ENCODE measurements around the gene ST7. TPM values are rescaled to one million over a fixed set of nuclear protein-coding genes. Genes with fewer than 3 reads are reported as not detected.

Gene ST7
- polyA plus RNA-seq, 3 donors from 2014 or later: 11.3 to 14.7 (median 14.2) TPM

DNA sequence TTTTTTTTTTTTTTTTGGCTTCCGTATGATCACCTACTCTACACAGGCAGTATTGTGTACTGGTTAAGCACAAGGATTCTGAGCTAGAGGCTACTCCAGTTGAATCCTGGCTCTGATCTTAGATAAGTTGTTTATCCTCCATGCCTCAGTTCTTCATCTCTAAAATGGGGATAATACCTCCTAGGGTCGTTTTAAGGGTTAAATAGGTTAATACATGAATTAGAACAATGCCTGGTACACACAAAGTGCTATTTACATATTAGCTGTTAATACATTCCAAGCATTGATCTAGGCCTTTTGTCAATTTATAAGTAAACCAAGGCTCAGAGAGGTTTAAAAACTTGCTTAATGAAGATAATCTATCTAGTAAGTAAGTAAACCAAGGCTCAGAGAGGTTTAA lies 59.0 kb downstream of the ST7 start:
- no peaks in the 10 kb centered on the region for H3K9me3 Mint-ChIP-seq
- H3K4me3 Mint-ChIP-seq: no peak overlapping the region
- peaks cover 0 to 8% (median 3%) of the 10 kb centered on the region in 3 donors for H3K27me3 Mint-ChIP-seq (ENCODE audit: low read depth in 3 of 3)
- H3K4me1 Mint-ChIP-seq: peaks cover 44 to 79% of the 10 kb centered on the region in 2 donors
- no peak overlapping the region for H3K27ac Mint-ChIP-seq
- H3K36me3 Mint-ChIP-seq: no peaks in the 10 kb centered on the region
- DNase-seq: no peak

DNA sequence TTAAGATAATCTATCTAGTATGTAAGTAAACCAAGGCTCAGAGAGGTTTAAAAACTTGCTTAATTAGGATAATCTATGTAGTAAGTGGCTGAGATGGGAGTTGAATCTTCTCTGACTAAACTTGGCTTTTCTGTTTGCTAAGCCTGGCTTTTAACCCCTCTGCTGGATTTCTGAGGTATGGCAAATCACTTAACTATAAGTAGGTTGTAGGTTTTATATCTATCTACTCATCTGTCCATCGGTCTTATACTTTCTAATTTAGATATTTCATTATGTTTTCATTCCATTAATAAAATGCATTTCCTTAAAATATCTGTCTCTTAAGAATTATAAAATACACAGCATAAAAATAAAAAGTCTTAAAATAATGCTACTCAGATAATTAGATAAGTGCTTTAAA lies 59.4 kb downstream of the ST7 start:
- Mint-ChIP-seq H3K27me3 (ENCODE audit: low read depth in 3 of 3) (peaks cover 0 to 8% (median 3%) of the 10 kb centered on the region in 3 donors), H3K9me3 (no peaks in the 10 kb centered on the region), H3K27ac (no peak overlapping the region), H3K4me1 (peaks cover 47 to 79% of the 10 kb centered on the region in 2 donors), H3K36me3 (no peaks in the 10 kb centered on the region), H3K4me3 (no peak overlapping the region)
- DNase-seq: no peak

DNA sequence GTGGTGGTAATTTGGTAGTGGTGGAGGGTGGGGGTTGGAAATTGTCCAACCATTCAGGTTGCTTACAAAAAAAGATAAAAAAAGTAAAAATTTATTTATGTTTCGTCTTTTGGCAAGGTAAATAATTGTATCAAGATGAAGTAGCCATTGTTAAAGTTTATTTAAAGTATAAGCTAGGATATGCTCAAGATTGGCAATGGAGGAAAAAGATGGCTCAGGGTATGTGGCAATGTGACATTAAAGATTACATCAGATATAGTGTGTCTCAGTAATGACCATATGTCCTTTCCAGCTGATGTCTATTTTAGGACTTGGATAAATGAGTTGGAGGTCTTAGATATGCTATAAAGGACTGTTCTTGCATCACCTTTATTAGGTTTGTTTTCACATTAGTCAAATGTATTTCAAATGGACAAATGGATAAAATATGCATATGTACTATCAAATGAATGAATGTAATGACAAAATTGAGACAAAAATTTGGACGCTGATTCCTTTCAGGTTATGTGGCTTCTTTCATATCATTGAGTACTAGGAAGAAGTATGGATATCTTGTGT lies 60.9 kb downstream of the ST7 start:
- Mint-ChIP-seq H3K9me3 (no peaks in the 10 kb centered on the region), H3K4me3 (no peak overlapping the region), H3K4me1 (peaks cover 38 to 70% of the 10 kb centered on the region in 2 donors), H3K36me3 (no peaks in the 10 kb centered on the region), H3K27me3 (ENCODE audit: low read depth in 3 of 3) (peaks cover 0 to 2% (median under 1%) of the 10 kb centered on the region in 3 donors), H3K27ac (no peak overlapping the region)
- DNase-seq: no peak

DNA sequence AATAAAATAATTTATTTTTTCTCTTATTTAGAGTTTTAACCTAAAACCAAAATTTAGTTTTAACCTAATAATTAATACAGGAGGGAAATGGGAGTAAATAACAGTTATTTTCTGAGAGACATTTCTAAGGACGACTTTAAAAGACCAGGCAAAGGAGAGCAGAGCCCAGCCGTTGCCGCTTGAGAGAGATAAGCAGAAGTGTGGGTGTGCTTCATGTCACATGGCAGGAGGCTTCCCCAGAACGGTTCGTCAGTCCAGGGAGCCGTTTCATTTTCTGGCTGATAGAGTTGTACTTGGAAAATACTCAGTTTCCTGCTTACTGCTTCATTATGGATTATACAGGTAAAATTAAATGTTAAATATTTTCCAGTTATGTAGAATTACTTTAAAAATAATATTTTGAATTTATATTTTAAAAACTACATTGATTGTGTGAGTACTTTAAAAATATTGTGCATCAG lies 61.4 kb downstream of the ST7 start:
- no peak for DNase-seq
- no peak overlapping the region for H3K27ac Mint-ChIP-seq
- no peaks in the 10 kb centered on the region for H3K27me3 Mint-ChIP-seq (ENCODE audit: low read depth in 3 of 3)
- H3K36me3 Mint-ChIP-seq: no peaks in the 10 kb centered on the region
- no peak overlapping the region for H3K4me3 Mint-ChIP-seq
- H3K9me3 Mint-ChIP-seq: no peaks in the 10 kb centered on the region
- H3K4me1 Mint-ChIP-seq: peaks cover 33 to 65% of the 10 kb centered on the region in 2 donors

DNA sequence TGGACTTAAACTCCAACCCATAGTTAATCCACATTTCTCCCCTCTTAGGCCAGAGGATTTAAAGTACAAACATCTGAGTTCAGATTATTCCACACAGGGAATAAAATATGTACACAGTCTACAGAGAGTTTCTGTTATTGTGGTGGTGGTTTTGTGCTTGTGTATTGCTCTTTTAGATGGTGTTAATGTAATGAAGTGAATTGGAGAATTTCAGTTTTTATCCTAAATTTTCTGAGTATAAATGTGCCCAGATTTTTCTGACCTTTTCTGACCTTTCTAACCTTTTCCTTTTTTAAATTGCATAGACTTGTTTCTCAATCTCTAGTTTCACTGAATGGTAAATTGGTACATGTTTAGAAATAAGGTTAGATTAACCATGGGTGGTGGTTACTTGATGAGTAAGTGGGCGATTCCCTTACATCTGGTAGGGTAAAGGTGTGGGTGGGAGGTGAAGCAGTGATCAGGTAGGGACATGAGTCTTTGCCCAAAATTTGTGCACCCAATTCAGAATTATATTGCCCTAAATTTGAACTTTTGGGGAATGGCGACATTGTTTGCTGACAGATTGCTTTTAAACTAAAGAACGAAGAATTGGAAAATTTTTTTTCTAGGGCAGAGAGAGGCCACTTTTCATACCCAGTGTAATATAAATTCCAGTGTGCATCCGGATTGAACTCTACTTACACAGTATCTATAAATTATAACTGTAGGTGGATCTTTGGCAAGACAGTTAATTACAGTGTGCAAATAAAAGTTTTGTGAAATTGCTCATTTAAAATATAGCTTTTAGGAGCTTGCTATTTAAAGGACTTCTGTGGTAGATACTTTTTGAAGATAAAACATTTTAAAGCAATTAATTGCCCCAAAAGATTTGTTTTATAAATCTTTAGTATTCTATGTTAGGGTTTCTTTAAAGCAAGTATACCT lies 62.2 kb downstream of the ST7 start:
- no peaks in the 10 kb centered on the region for H3K27me3 Mint-ChIP-seq (ENCODE audit: low read depth in 3 of 3)
- H3K27ac Mint-ChIP-seq: no peak overlapping the region
- peaks cover 24 to 57% of the 10 kb centered on the region in 2 donors for H3K4me1 Mint-ChIP-seq
- H3K9me3 Mint-ChIP-seq: no peaks in the 10 kb centered on the region
- H3K36me3 Mint-ChIP-seq: no peaks in the 10 kb centered on the region
- DNase-seq: no peak
- no peak overlapping the region for H3K4me3 Mint-ChIP-seq

DNA sequence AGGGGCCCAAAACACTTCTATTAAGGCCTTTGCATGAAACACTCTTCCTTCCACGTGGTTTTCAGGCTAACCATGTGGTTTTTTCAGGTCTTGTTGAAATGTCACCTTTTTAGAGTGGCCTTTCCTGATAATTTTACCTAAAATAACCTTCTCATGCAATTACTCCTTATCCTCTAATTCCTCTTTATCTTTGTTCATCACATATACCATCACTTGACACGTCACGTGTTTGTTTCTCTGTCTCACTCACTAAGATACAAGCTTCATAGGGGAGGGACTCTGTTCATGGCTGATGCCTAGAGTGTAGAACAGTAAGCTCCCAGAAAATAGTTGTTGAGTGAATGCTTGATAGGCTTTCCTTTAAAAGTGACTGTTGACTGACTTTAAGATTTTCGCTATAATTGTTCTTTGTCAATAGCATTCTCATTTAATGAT lies 63.7 kb downstream of the ST7 start:
- H3K4me3 Mint-ChIP-seq: peak overlapping the region in 2 of 5 donors; percentile 29 to 54
- peaks cover 16 to 43% of the 10 kb centered on the region in 2 donors for H3K4me1 Mint-ChIP-seq
- H3K27me3 Mint-ChIP-seq (ENCODE audit: low read depth in 3 of 3): no peaks in the 10 kb centered on the region
- H3K9me3 Mint-ChIP-seq: no peaks in the 10 kb centered on the region
- H3K36me3 Mint-ChIP-seq: no peaks in the 10 kb centered on the region
- DNase-seq: no peak
- H3K27ac Mint-ChIP-seq: peak overlapping the region in 2 of 6 donors; percentile 21 to 55

DNA sequence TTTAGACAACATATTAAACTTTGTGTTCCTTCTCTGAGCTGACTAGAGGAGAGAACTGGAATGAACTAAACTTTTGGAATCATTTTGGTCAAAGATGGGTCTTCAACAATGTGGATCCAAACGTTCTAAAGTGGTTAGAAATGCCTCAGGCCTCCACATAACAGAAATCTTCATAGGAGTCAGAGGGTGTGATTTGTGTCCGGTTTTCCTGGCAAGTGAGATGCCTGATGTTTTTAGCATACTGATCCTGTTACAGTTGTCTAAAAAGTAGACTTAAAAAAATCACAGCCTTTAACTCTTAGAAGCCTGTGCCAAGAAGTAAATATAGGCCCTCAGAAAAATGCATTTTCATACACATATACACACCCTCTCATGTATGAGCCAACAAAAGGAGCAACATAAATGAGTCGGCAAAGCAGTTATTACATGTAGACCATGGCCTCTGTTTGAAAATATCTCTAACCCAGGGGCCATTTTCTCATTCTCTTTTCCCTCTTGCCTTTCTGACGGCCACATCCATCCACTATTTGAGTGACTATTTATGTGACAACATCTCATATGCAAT lies 64.5 kb downstream of the ST7 start:
- Mint-ChIP-seq H3K4me3 (no peak overlapping the region), H3K9me3 (no peaks in the 10 kb centered on the region), H3K27ac (peak overlapping the region in 1 of 6 donors; percentile 20), H3K36me3 (no peaks in the 10 kb centered on the region), H3K4me1 (peaks cover 16 to 43% of the 10 kb centered on the region in 2 donors), H3K27me3 (ENCODE audit: low read depth in 3 of 3) (no peaks in the 10 kb centered on the region)
- no peak for DNase-seq

DNA sequence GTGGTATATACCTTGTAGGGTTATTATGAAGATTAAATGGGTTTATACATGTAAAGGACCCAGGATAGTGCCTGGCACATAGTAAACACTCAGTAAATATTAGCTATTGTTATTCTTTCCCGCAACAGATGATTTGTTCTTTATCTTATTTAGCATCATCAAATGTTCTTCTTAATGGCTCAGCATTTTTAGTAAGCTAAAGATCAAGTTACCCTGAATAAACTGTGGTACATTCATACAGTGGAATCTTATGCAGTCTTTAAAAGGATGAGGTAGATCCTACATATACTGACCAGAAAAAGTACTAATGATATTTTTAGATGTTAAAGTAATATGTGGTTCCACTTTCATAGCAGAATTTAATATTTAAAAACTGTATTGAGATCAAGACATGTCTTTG lies 65.4 kb downstream of the ST7 start:
- no peaks in the 10 kb centered on the region for H3K36me3 Mint-ChIP-seq
- no peaks in the 10 kb centered on the region for H3K27me3 Mint-ChIP-seq (ENCODE audit: low read depth in 3 of 3)
- H3K4me1 Mint-ChIP-seq: peaks cover 21 to 50% of the 10 kb centered on the region in 2 donors
- no peaks in the 10 kb centered on the region for H3K9me3 Mint-ChIP-seq
- H3K4me3 Mint-ChIP-seq: no peak overlapping the region
- H3K27ac Mint-ChIP-seq: no peak overlapping the region
- no peak for DNase-seq

DNA sequence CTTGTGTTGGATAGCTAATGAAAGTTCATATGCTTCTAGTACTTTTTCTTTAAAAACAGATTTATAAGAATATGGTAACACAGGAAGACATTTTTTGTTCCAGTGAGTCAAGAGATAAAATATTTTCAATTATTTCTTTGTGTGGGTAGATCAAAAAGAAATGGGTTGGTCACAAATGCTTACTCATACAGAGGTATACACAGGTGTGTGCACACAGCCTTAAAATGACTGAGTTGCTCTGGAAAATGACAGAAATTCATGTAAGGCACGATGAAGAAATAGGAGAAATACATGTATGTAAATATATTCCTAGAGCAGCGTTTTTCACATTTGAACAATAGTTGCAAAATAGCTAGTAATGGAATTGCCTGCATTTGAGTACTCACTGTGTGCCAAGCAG lies 66.0 kb downstream of the ST7 start:
- H3K9me3 Mint-ChIP-seq: no peaks in the 10 kb centered on the region
- H3K4me1 Mint-ChIP-seq: peaks cover 21 to 47% of the 10 kb centered on the region in 2 donors

DNA sequence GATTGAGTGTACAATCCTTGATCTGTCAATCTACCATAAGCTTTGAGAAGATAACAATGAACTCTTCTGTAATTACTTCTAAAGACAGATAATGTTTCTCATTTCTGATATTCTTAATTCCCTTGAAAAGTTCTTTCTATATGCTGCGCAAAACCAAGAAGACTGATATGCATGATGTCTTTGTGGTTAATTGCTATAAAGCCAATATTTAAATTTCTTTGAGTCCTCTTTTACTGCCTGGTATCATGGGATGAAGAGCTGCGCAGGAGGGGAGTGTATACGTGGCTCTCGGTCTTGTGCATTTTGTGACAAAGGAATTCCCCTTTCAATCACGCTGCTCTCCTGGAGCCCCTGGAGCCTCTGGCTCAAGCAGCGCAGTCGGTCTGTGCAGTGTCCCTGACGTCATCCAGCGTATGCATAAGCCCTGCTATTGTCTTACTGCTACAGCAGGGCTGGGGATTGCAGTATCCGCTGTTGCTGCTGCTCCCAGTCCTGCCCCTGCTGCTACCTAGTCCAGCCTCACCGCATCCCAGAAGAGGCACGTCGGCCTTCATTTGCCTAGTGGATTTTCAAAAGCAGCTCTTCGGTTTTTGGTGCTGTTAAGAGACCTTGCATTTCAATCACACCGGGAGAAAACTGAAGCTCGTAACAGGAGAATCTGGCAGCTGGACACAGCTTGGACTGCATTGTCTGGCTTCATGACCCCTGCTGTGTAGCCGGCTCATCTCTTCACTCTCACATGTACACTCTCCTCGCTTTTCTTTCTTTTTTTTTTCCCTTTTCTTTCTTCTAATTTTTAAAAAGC lies 66.7 kb downstream of the ST7 start:
- Mint-ChIP-seq H3K36me3 (no peaks in the 10 kb centered on the region), H3K9me3 (no peaks in the 10 kb centered on the region), H3K27ac (no peak overlapping the region), H3K4me1 (peaks cover 21 to 40% of the 10 kb centered on the region in 2 donors), H3K27me3 (ENCODE audit: low read depth in 3 of 3) (no peaks in the 10 kb centered on the region), H3K4me3 (no peak overlapping the region)
- no peak for DNase-seq

More for the DNA sequence above, 66.0 kb downstream of the ST7 start:
- H3K4me3 Mint-ChIP-seq: no peak overlapping the region
- no peaks in the 10 kb centered on the region for H3K27me3 Mint-ChIP-seq (ENCODE audit: low read depth in 3 of 3)
- no peak for DNase-seq
- no peak overlapping the region for H3K27ac Mint-ChIP-seq
- no peaks in the 10 kb centered on the region for H3K36me3 Mint-ChIP-seq

DNA sequence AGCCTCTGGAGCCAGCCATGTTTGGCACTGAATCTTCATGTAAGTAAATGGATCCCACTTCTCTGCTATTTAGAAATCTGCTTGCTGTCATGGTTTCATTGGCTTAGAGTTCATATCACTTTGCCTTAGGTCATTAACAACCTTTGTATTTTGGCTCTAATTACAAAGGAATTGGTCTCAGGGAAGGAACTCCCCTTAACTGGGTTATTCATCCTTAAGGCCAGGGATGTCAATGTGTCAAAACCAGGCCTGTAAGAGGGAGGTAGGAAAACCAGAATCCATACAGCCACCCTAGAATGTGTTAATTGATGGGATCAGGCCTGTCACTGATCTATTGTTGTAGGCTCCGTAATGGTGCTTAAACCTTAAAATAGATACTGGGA lies 67.3 kb downstream of the ST7 start:
- no peak overlapping the region for H3K27ac Mint-ChIP-seq
- no peak overlapping the region for H3K4me3 Mint-ChIP-seq
- H3K4me1 Mint-ChIP-seq: peaks cover 17 to 34% of the 10 kb centered on the region in 2 donors
- H3K9me3 Mint-ChIP-seq: no peaks in the 10 kb centered on the region
- DNase-seq: no peak
- no peaks in the 10 kb centered on the region for H3K36me3 Mint-ChIP-seq
- no peaks in the 10 kb centered on the region for H3K27me3 Mint-ChIP-seq (ENCODE audit: low read depth in 3 of 3)

DNA sequence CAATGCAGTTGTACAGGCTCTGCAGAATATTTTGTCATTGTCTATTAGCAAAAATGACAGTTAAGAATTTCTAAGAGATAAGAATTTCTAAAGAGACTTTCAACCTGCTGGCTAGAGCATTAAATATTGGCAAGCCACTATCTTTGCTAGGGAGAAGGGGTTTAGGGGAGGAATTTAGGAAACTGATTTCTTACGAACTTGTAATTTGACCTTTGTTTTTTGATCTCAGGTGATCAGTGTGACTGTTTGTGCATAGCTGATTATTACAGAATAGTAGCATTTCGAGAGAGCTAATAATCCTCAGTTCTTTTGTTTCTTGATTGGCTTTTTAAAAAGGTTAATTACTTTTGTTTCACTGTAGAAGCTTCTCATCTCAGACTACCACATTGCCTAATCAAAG lies 68.1 kb downstream of the ST7 start:
- Mint-ChIP-seq H3K4me3 (no peak overlapping the region), H3K36me3 (no peaks in the 10 kb centered on the region), H3K4me1 (peaks cover 15 to 26% of the 10 kb centered on the region in 2 donors), H3K27ac (no peak overlapping the region), H3K27me3 (ENCODE audit: low read depth in 3 of 3) (no peaks in the 10 kb centered on the region), H3K9me3 (no peaks in the 10 kb centered on the region)
- DNase-seq: no peak

DNA sequence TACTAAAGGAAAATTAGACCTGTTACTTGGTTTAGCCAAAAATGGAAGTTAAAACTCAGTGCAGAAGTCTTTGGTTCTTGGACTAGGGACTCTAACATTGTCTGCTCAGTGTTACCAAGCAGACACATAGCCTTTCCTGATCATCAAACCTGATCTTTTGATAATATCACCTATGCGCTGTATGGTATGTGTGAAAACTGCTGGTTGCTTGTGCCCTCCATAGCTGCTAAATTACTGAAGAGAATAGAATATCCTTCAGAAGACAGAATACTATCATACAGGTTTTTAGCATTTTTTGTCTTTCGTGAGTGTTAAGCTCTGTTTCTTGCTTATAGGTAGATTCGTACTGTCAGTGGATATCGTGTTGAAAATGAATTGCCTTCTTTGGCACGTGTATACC lies 68.7 kb downstream of the ST7 start:
- no peak for DNase-seq
- peaks cover 11 to 20% of the 10 kb centered on the region in 2 donors for H3K4me1 Mint-ChIP-seq
- H3K27me3 Mint-ChIP-seq (ENCODE audit: low read depth in 3 of 3): no peaks in the 10 kb centered on the region
- no peak overlapping the region for H3K4me3 Mint-ChIP-seq
- no peak overlapping the region for H3K27ac Mint-ChIP-seq
- H3K9me3 Mint-ChIP-seq: no peaks in the 10 kb centered on the region
- no peaks in the 10 kb centered on the region for H3K36me3 Mint-ChIP-seq

All from immature natural killer cell (primary cell).